GM12878 (cell line): ENCODE results near the gene LMO7. TPM values are rescaled to one million over a fixed set of nuclear protein-coding genes. Genes with fewer than 3 reads are reported as not detected.

Source experiments
- ATAC-seq: fragments of 200-7000 bp; cut with Tn5 transposase; 3 replicates; pipeline ENCODE4 v1.9.1; 2020; ENCODE audit warnings: mild to moderate bottlenecking, moderate library complexity
- BruUV-seq: library from RNA; stranded (reverse); fragments of 400-500 nt; replicated peaks from 2 replicates; lab custom pipeline; 2021; lab: Mats Ljungman, UMichigan
- CTCF ChIA-PET: fragments of 300-600 bp; sonication (Branson Sonifier 250); formaldehyde crosslinking; extraction: SDS; loops from one replicate; lab custom pipeline; 2021; ENCODE audit warnings: inconsistent platforms; lab: Yijun Ruan, JAX
- POLR2A ChIA-PET: fragments of 350-600 bp; formaldehyde crosslinking; extraction: SDS; loops from one replicate; lab custom pipeline; 2021; ENCODE audit warnings: inconsistent platforms; lab: Charles Lee
- RAD21 ChIA-PET: fragments of 300-600 bp; sonication (Branson Sonifier 250); formaldehyde crosslinking; loops from one replicate; lab custom pipeline; 2023; ENCODE audit warnings: antibody characterized with exemption; ENCODE audit not compliant: unreplicated experiment; lab: Charles Lee
- SMC1A ChIA-PET: fragments of 300-600 bp; sonication (Branson Sonifier 250); formaldehyde crosslinking; loops from one replicate; lab custom pipeline; 2023; ENCODE audit not compliant: unreplicated experiment, uncharacterized antibody; lab: Charles Lee
- DNase-seq: peaks from one replicate; pipeline ENCODE4 v3.0.0-alpha.2; 2011; ENCODE audit warnings: low read depth, low spot score
- FAIRE-seq: peaks from 3 replicates; lab custom pipeline; 2011; peaks lifted over from hg19 to GRCh38; lab: Jason Lieb, UNC
- H2AFZ ChIP-seq: 2 replicates; pipeline ENCODE4 v1.6.0; 2011; ENCODE audit warnings: low read depth, low read length, control low read depth; ENCODE audit not compliant: control insufficient read depth
- H3K27ac ChIP-seq: 2 replicates; pipeline ENCODE4 v1.5.1; 2011; ENCODE audit warnings: control low read depth; ENCODE audit not compliant: control insufficient read depth, insufficient read depth
- H3K27me3 ChIP-seq, 2 experiments: replicated peaks in 1 of 2; 2 replicates each; pipeline versions ENCODE4 v1.6.0 to v1.6.1; 2011; ENCODE audit warnings: low read length in 1 of 2; ENCODE audit not compliant: control insufficient read depth in 2 of 2, insufficient read depth in 2 of 2
- H3K36me3 ChIP-seq, 2 experiments: 2 replicates each; pipeline ENCODE4 v1.5.1; 2011; ENCODE audit warnings: low read length in 1 of 2; ENCODE audit not compliant: control insufficient read depth in 2 of 2, insufficient read depth in 2 of 2
- H3K4me1 ChIP-seq: 2 replicates; pipeline ENCODE4 v1.6.1; 2011; ENCODE audit warnings: mild to moderate bottlenecking, low read length, moderate library complexity, mixed read lengths; ENCODE audit not compliant: control insufficient read depth, insufficient read depth
- H3K4me2 ChIP-seq: 2 replicates; pipeline ENCODE4 v1.6.0; 2011; ENCODE audit warnings: control low read depth; ENCODE audit not compliant: control insufficient read depth, insufficient read depth
- H3K4me3 ChIP-seq: fragments of 200-600 bp; sonication (generic); 2 replicates; pipeline ENCODE4 v1.5.1; 2016
- H3K79me2 ChIP-seq: 2 replicates; pipeline ENCODE4 v1.6.0; 2011; ENCODE audit warnings: low read length; ENCODE audit not compliant: control insufficient read depth, insufficient read depth
- H3K9ac ChIP-seq: 2 replicates; pipeline ENCODE4 v1.8.0; 2011; ENCODE audit warnings: low read length, control low read depth, mixed read lengths; ENCODE audit not compliant: control insufficient read depth, insufficient read depth
- H3K9me3 ChIP-seq: replicated peaks from 3 replicates; pipeline ENCODE4 v1.5.1; 2011; ENCODE audit warnings: mild to moderate bottlenecking, low read length; ENCODE audit not compliant: control insufficient read depth, insufficient read depth
- H4K20me1 ChIP-seq: 2 replicates; pipeline ENCODE4 v1.6.0; 2011; ENCODE audit not compliant: control insufficient read depth, insufficient read depth
- CHD2 ChIP-seq: IDR thresholded peaks from 2 replicates; pipeline ENCODE4 v1.6.1; 2011; ENCODE audit warnings: low read depth, low read length, improper control_type of control experiment, borderline replicate concordance
- DPF2 ChIP-seq: fragments of 450-650 bp; IDR thresholded peaks from 2 replicates; pipeline ENCODE4 v1.6.1; 2017; ENCODE audit warnings: mild to moderate bottlenecking
- HDAC2 ChIP-seq: fragments of 200-600 bp; sonication (generic); IDR thresholded peaks from 2 replicates; pipeline ENCODE4 v1.6.1; 2017
- IRF3 ChIP-seq: fragments of 450-650 bp; IDR thresholded peaks from 2 replicates; pipeline ENCODE4 v1.6.1; 2014; ENCODE audit warnings: mild to moderate bottlenecking
- IRF4 ChIP-seq: IDR thresholded peaks from 2 replicates; pipeline ENCODE4 v1.6.1; 2011; ENCODE audit warnings: low read depth, low read length
- MAX ChIP-seq: IDR thresholded peaks from 2 replicates; pipeline ENCODE4 v1.6.1; 2012; ENCODE audit warnings: low read depth, low read length, improper control_type of control experiment
- NR2F1 ChIP-seq: fragments of 450-650 bp; conservative IDR thresholded peaks from 2 replicates; pipeline ENCODE4 v1.6.1; 2017; ENCODE audit warnings: mild to moderate bottlenecking
- PAX8 ChIP-seq: fragments of 450-650 bp; IDR thresholded peaks from 2 replicates; pipeline ENCODE4 v1.6.1; 2017; ENCODE audit warnings: mild to moderate bottlenecking, moderate library complexity
- RB1 ChIP-seq: fragments of 450-650 bp; formaldehyde crosslinking; IDR thresholded peaks from 2 replicates; pipeline ENCODE4 v1.6.1; 2017; ENCODE audit warnings: mild to moderate bottlenecking, borderline replicate concordance
- RUNX3 ChIP-seq: IDR thresholded peaks from 2 replicates; pipeline ENCODE4 v1.6.1; 2012; ENCODE audit warnings: low read length, inconsistent platforms
- SMAD5 ChIP-seq: IDR thresholded peaks from 2 replicates; pipeline ENCODE4 v1.6.1; 2016; ENCODE audit warnings: antibody characterized with exemption, low read depth
- SRF ChIP-seq, 2 experiments: IDR thresholded peaks; 2 replicates each; pipeline ENCODE4 v1.6.1; 2011; ENCODE audit warnings: low read depth in 2 of 2, low read length in 2 of 2, mild to moderate bottlenecking in 1 of 2, moderate library complexity in 1 of 2
- SUPT20H ChIP-seq: IDR thresholded peaks from 2 replicates; pipeline ENCODE4 v1.6.1; 2011; ENCODE audit warnings: low read depth, mild to moderate bottlenecking, low read length, moderate library complexity, borderline replicate concordance; ENCODE audit not compliant: control insufficient read depth
- TBL1XR1 ChIP-seq: IDR thresholded peaks from 2 replicates; pipeline ENCODE4 v1.6.1; 2012; ENCODE audit warnings: low read depth, low read length, improper control_type of control experiment
- TCF3 ChIP-seq: IDR thresholded peaks from 2 replicates; pipeline ENCODE4 v1.6.1; 2012; ENCODE audit warnings: low read depth, mild to moderate bottlenecking, low read length, borderline replicate concordance; ENCODE audit not compliant: insufficient read depth
- ZNF622 ChIP-seq: fragments of 450-650 bp; IDR thresholded peaks from 2 replicates; pipeline ENCODE4 v1.6.1; 2017; ENCODE audit warnings: mild to moderate bottlenecking, inconsistent platforms
- WGBS: methylation state at CpG from one replicate; pipeline ENCODE4 v1.1.6; 2016; ENCODE audit warnings: low lambda C conversion rate; ENCODE audit not compliant: insufficient replicate concordance, insufficient coverage; ENCODE audit errors: missing lambda C conversion rate; 5-methylcytosine and 5-hydroxymethylcytosine counted together
- in situ Hi-C: fragments of 300-500 bp; cut with MboI; formaldehyde crosslinking; loops from 9 replicates; pipeline ENCODE4 v1.14.3; 2018; ENCODE audit warnings: mixed read lengths
- intact Hi-C: fragments of 100-400 bp; cut with micrococcal nuclease; formaldehyde crosslinking; loops from one replicate; pipeline ENCODE4 v1.14.2; 2022; ENCODE audit not compliant: unreplicated experiment
- polyA plus RNA-seq, 11 experiments: library from polyadenylated mRNA; depleted of rRNA in 4 of 11; unstranded in 6 of 11; stranded (reverse) in 5 of 11; fragments of >200 nt; fragmentation: Nextera tagmentation in 4 of 11; fragmentation: Illumina TruSeq in 1 of 11; extraction: Ambion mirVana in 4 of 11; extraction: Trizol in 1 of 11; gene quantifications; 1 replicate in 1 of 11; 2 replicates in 10 of 11; pipeline versions ENCODE4 v1.2.1 to v1.2.3, GENCODE V29; 2011 to 2016; ENCODE audit warnings: inconsistent platforms in 2 of 11, missing spikeins in 2 of 11, low read depth in 1 of 11
- total RNA-seq, 4 experiments: library from RNA; depleted of rRNA in 3 of 4; stranded (reverse); fragments of >200 nt in 3 of 4; fragmentation: Illumina TruSeq in 1 of 4; extraction: Trizol in 1 of 4; gene quantifications; 2 replicates each; pipeline versions ENCODE4 v1.2.1 to v1.2.3, GENCODE V29; 2013 to 2021
- TF ChIP-seq, protein P1 (sequence below): fragments of 450-650 bp; formaldehyde crosslinking; IDR thresholded peaks from 2 replicates; pipeline ENCODE4 v1.4.0; 2020; ENCODE audit warnings: mild to moderate bottlenecking, moderate library complexity

The LMO7 gene
- total and polyA plus RNA-seq, 10 of the 15 experiments (the other 5 are each of a cell fraction or from before 2014, with no cell fraction given) = 8.5 to 67.8 (median 36.8) TPM

DNA sequence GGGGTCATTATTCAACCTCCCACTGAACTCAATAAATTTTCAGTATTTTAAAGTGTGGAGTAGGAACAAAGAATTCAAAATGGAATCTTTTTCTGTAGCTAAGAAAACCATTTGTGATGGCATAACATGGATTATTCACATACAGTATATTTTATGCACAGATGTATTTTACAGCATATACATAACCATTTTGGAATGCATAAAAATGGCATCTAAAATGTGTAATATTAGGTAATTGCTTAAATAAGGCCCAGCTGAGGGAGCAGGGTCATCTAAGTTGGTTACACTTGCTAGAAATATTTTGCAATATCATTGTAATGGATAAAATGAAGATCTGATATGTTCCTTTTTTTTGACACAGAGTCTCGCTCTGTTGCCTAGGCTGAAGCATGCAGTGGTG, 146.9 kb downstream of the LMO7 start:
- Histone ChIP-seq H3K79me2 (no peaks in the 10 kb centered on the region), H3K27me3 (no peaks in the 10 kb centered on the region), H3K9ac (no peak overlapping the region), H3K9me3 (peaks cover 7% of the 10 kb centered on the region; the same call in 2 of the 3 replicates), H3K4me1 (no peaks in the 10 kb centered on the region), H2AFZ (no peak overlapping the region), H3K4me2 (no peak overlapping the region), H3K36me3 (no peaks in the 10 kb centered on the region), H3K4me3 (no peak overlapping the region), H3K27ac (no peak overlapping the region), H4K20me1 (no peaks in the 10 kb centered on the region)
- TF ChIP-seq SRF (IDR thresholded peaks at IDR 0.05; ENCODE audit: low read depth in 2 of 2, low read length in 2 of 2) = no peak
- TF ChIP-seq SMAD5 = no peak
- TF ChIP-seq MAX = no peak
- no peak for TF ChIP-seq RB1
- TF ChIP-seq CHD2 = no peak
- TF ChIP-seq IRF4 = no peak
- TF ChIP-seq, protein P1, sequence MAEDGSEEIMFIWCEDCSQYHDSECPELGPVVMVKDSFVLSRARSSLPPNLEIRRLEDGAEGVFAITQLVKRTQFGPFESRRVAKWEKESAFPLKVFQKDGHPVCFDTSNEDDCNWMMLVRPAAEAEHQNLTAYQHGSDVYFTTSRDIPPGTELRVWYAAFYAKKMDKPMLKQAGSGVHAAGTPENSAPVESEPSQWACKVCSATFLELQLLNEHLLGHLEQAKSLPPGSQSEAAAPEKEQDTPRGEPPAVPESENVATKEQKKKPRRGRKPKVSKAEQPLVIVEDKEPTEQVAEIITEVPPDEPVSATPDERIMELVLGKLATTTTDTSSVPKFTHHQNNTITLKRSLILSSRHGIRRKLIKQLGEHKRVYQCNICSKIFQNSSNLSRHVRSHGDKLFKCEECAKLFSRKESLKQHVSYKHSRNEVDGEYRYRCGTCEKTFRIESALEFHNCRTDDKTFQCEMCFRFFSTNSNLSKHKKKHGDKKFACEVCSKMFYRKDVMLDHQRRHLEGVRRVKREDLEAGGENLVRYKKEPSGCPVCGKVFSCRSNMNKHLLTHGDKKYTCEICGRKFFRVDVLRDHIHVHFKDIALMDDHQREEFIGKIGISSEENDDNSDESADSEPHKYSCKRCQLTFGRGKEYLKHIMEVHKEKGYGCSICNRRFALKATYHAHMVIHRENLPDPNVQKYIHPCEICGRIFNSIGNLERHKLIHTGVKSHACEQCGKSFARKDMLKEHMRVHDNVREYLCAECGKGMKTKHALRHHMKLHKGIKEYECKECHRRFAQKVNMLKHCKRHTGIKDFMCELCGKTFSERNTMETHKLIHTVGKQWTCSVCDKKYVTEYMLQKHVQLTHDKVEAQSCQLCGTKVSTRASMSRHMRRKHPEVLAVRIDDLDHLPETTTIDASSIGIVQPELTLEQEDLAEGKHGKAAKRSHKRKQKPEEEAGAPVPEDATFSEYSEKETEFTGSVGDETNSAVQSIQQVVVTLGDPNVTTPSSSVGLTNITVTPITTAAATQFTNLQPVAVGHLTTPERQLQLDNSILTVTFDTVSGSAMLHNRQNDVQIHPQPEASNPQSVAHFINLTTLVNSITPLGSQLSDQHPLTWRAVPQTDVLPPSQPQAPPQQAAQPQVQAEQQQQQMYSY (CRISPR knock-in tag) = no peak
- TF ChIP-seq IRF3 = no peak
- TF ChIP-seq TBL1XR1 = no peak
- no peak for TF ChIP-seq RUNX3
- TF ChIP-seq NR2F1 = no peak
- TF ChIP-seq PAX8 = no peak
- no peak for TF ChIP-seq SUPT20H
- TF ChIP-seq TCF3 = no peak
- no peak for TF ChIP-seq DPF2
- TF ChIP-seq HDAC2 = no peak
- TF ChIP-seq ZNF622 = no peak
- SMC1A ChIA-PET = interaction anchor here (0.8 to 1.6 kb wide), 3 partner anchors 9 to 23 kb away, joined by 3 to 4 read pairs (median 3); no protein-coding TSS in a partner anchor
- DNase-seq (no peak), ATAC-seq (no peak), FAIRE-seq (no peak)
- BruUV-seq = no TSS peak
- CTCF ChIA-PET = interaction anchor here (1.0 to 1.5 kb wide), 3 partner anchors 9 to 86 kb away, joined by 3 to 7 read pairs (median 4); no protein-coding TSS in a partner anchor
- intact Hi-C loops = no loop called here
- in situ Hi-C loops = no loop called here
- RAD21 ChIA-PET = interaction anchor here (1.3 to 2.0 kb wide), 2 partner anchors 20 to 22 kb away, joined by 4 to 6 read pairs; no protein-coding TSS in a partner anchor
- 0% methylated on average over 1 of the region's 1 CpG for WGBS
- POLR2A ChIA-PET = no interaction called here
